K562 (cell line): ENCODE measurements around the gene SCMH1. TPM values are rescaled to one million over a fixed set of nuclear protein-coding genes. Genes with fewer than 3 reads are reported as not detected.

Experiments used
- DIDO1 ChIP-seq: fragments of 450-650 bp; IDR thresholded peaks from 2 replicates; pipeline ENCODE4 v1.6.1; 2016; ENCODE audit warnings: low read depth, missing biosample characterization, missing genetic modification characterization
- EZH2 ChIP-seq: IDR thresholded peaks from 2 replicates; pipeline ENCODE4 v1.6.1; 2012; ENCODE audit warnings: low read depth, mild to moderate bottlenecking, inconsistent platforms, low read length, borderline replicate concordance
- FOXJ2 ChIP-seq: fragments of 200-800 bp; sonication (Bioruptor generic); IDR thresholded peaks from 2 replicates; pipeline ENCODE4 v1.6.1; 2016; ENCODE audit warnings: missing genetic modification characterization, missing compliant biosample characterization
- FOXK1 ChIP-seq: sonication (generic); formaldehyde crosslinking; IDR thresholded peaks from 2 replicates; pipeline ENCODE4 v1.8.0; 2022; ENCODE audit warnings: missing genetic modification reagents, mild to moderate bottlenecking, borderline replicate concordance
- GABPA ChIP-seq: fragments of 200-800 bp; sonication (Bioruptor generic); conservative IDR thresholded peaks from 2 replicates; pipeline ENCODE4 v1.6.1; 2016; ENCODE audit warnings: low read depth, missing genetic modification characterization, missing compliant biosample characterization
- GMEB1 ChIP-seq: fragments of 250-450 bp; sonication (Bioruptor Pico); IDR thresholded peaks from 2 replicates; pipeline ENCODE4 v1.4.0; 2020; ENCODE audit warnings: mild to moderate bottlenecking
- MAFG ChIP-seq: fragments of 450-650 bp; conservative IDR thresholded peaks from 2 replicates; pipeline ENCODE4 v1.6.1; 2016; ENCODE audit warnings: missing genetic modification characterization, missing compliant biosample characterization
- MAX ChIP-seq: sonication (generic); formaldehyde crosslinking; IDR thresholded peaks from 2 replicates; pipeline ENCODE4 v1.9.0; 2022; ENCODE audit warnings: mild to moderate bottlenecking, missing genetic modification reagents
- MBD1 ChIP-seq: fragments of 250-450 bp; sonication (Bioruptor Pico); IDR thresholded peaks from 2 replicates; pipeline ENCODE4 v1.8.0; 2022; ENCODE audit warnings: inconsistent platforms
- MBD2 ChIP-seq: sonication (generic); IDR thresholded peaks from 2 replicates; pipeline ENCODE4 v1.6.1; 2016; ENCODE audit warnings: low read depth, borderline replicate concordance
- MEIS2 ChIP-seq: fragments of 450-650 bp; IDR thresholded peaks from 2 replicates; pipeline ENCODE4 v1.6.1; 2014; ENCODE audit warnings: mild to moderate bottlenecking; ENCODE audit not compliant: partially characterized antibody
- PBX2 ChIP-seq, 2 experiments: IDR thresholded peaks in 1 of 2; conservative IDR thresholded peaks in 1 of 2; 2 replicates each; pipeline ENCODE4 v1.6.1; 2016; ENCODE audit warnings: low read depth in 2 of 2, mild to moderate bottlenecking in 1 of 2, missing compliant biosample characterization in 1 of 2, missing genetic modification characterization in 1 of 2, moderate library complexity in 1 of 2
- PTRF ChIP-seq: fragments of 450-650 bp; IDR thresholded peaks from 2 replicates; pipeline ENCODE4 v1.6.1; 2016; ENCODE audit warnings: mild to moderate bottlenecking, missing genetic modification characterization, missing compliant biosample characterization
- PTTG1 ChIP-seq: fragments of 450-650 bp; IDR thresholded peaks from 2 replicates; pipeline ENCODE4 v1.6.1; 2016; ENCODE audit warnings: low read depth, mild to moderate bottlenecking, missing genetic modification characterization, missing compliant biosample characterization
- RFX7 ChIP-seq: fragments of 250-450 bp; sonication (Bioruptor Pico); IDR thresholded peaks from 2 replicates; pipeline ENCODE4 v1.5.1; 2021; ENCODE audit warnings: mild to moderate bottlenecking
- TFAM ChIP-seq: fragments of 250-450 bp; sonication (Bioruptor Pico); conservative IDR thresholded peaks from 2 replicates; pipeline ENCODE4 v1.5.0; 2021; ENCODE audit warnings: mild to moderate bottlenecking, moderate library complexity
- THAP7 ChIP-seq: fragments of 250-450 bp; sonication (Bioruptor Pico); IDR thresholded peaks from 2 replicates; pipeline ENCODE4 v1.5.0; 2021
- ZFP1 ChIP-seq: fragments of 450-650 bp; formaldehyde crosslinking; IDR thresholded peaks from 2 replicates; pipeline ENCODE4 v1.4.0; 2020; ENCODE audit warnings: mild to moderate bottlenecking, mixed read lengths
- ZFP36 ChIP-seq: fragments of 150-350 bp; IDR thresholded peaks from 2 replicates; pipeline ENCODE4 v1.6.1; 2018; ENCODE audit warnings: low read length, low read depth; ENCODE audit not compliant: partially characterized antibody
- ZNF124 ChIP-seq: sonication (generic); formaldehyde crosslinking; IDR thresholded peaks from 2 replicates; pipeline ENCODE4 v1.8.1; 2022; ENCODE audit warnings: missing genetic modification reagents
- ZNF165 ChIP-seq: fragments of 250-450 bp; sonication (Bioruptor Pico); IDR thresholded peaks from 2 replicates; pipeline ENCODE4 v1.4.0; 2020; ENCODE audit warnings: borderline replicate concordance
- ZNF224 ChIP-seq: sonication (generic); formaldehyde crosslinking; IDR thresholded peaks from 2 replicates; pipeline ENCODE4 v1.8.0; 2022; ENCODE audit warnings: mild to moderate bottlenecking, missing genetic modification reagents
- ZSCAN29 ChIP-seq: fragments of 450-650 bp; IDR thresholded peaks from 2 replicates; pipeline ENCODE4 v1.6.1; 2017
- polyA plus RNA-seq, 8 experiments: library from polyadenylated mRNA; depleted of rRNA in 4 of 8; stranded (reverse) in 5 of 8; unstranded in 3 of 8; fragments of >200 nt; fragmentation: Nextera tagmentation in 2 of 8; fragmentation: Illumina TruSeq in 1 of 8; extraction: Ambion mirVana in 2 of 8; extraction: Trizol in 1 of 8; gene quantifications; 2 replicates each; pipeline versions ENCODE4 v1.2.1 to v1.2.3, GENCODE V29; 2011 to 2014; ENCODE audit warnings: inconsistent platforms in 1 of 8, missing spikeins in 1 of 8
- total RNA-seq, 7 experiments: library from RNA; depleted of rRNA in 6 of 7; stranded (reverse); fragments of >200 nt in 6 of 7; fragmentation: Illumina TruSeq in 2 of 7; extraction: Trizol in 2 of 7; gene quantifications; 2 replicates each; pipeline versions ENCODE4 v1.2.1 to v1.2.3, GENCODE V29; 2011 to 2021; ENCODE audit warnings: low replicate concordance in 1 of 7

Gene SCMH1
- total and polyA plus RNA-seq, 9 of the 15 experiments (the other 6 are each of a cell fraction or from before 2014, with no cell fraction given) = 8.5 to 37.0 (median 26.8) TPM

GRCh38 chr1:41003640-41004220 is 238.4 kb downstream of the SCMH1 start (continued):
- no peak for TF ChIP-seq GMEB1 (CRISPR knock-in tag)
- no peak for TF ChIP-seq PTRF
- TF ChIP-seq ZNF124 (CRISPR knock-in tag) = no peak
- no peak for TF ChIP-seq RFX7 (CRISPR knock-in tag)
- TF ChIP-seq ZFP36 = peak; percentile 54
- no peak for TF ChIP-seq ZNF165
- no peak for TF ChIP-seq MBD1 (CRISPR knock-in tag)
- TF ChIP-seq GABPA (tag) = no peak
- TF ChIP-seq MEIS2 = peak; percentile 96
- peak; percentile 99 for TF ChIP-seq MAX (CRISPR knock-in tag)
- no peak for TF ChIP-seq ZFP1 (CRISPR knock-in tag)
- no peak for TF ChIP-seq THAP7
- TF ChIP-seq EZH2 = no peak; the same call in 1 of the 2 replicates
- no peak for TF ChIP-seq PBX2 (CRISPR knock-in tag; IDR thresholded peaks at IDR 0.05; ENCODE audit: low read depth)
- peak; percentile 94 for TF ChIP-seq PBX2 (tag; conservative IDR thresholded peaks at IDR 0.05; ENCODE audit: low read depth)
- peak; percentile 40; the same call in 1 of the 2 replicates for TF ChIP-seq MAFG (tag)
- no peak for TF ChIP-seq ZNF224 (CRISPR knock-in tag)
- TF ChIP-seq PTTG1 (tag) = no peak
- peak; percentile 80 for TF ChIP-seq MBD2
- TF ChIP-seq DIDO1 (tag) = no peak
- peak; percentile 95 for TF ChIP-seq FOXJ2 (tag)
- TF ChIP-seq ZSCAN29 = no peak
- no peak for TF ChIP-seq TFAM (CRISPR knock-in tag)
- peak; percentile 82; the same call in 1 of the 2 replicates for TF ChIP-seq FOXK1 (CRISPR knock-in tag)
